ENCODE data around the gene CLMP.
A peak's percentile ranks its signal among the peaks of the same experiment; 100 is the strongest.

The CLMP gene

DNA sequence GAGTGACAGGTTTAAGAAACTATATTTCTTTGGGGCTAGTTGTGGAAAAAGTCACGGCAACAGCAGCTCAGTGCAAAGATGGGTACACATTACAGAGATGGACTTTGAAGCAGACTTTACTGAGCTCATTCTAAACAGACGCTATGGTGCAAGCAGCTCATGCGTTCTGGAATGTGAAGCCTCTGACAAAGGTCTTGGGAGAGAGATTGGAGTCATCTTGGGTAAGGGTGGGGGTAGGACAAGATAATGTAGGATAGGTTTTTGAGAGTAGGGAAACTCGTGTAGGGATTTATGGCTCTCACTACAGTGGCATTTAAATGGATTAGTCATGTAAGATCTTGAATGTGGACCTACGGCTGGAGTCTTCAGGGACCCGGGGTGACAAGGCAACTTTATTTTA is 36.2 kb upstream of the CLMP start:
- Histone ChIP-seq H3K36me3 (ENCODE audit: control insufficient read depth in 1 of 2, insufficient read depth in 2 of 2, low read length in 2 of 2) (no peaks in the 10 kb centered on the region), H3K9ac (ENCODE audit: low read length) (no peak overlapping the region), H3K27me3 (ENCODE audit: insufficient read depth, low read length) (no peaks in the 10 kb centered on the region), H3K9me3 (ENCODE audit: insufficient read depth, low read depth, low read length) (no peaks in the 10 kb centered on the region), H4K12ac (ENCODE audit: low read depth, low read length) (no peak overlapping the region), H3K14ac (ENCODE audit: low read length) (no peak overlapping the region), H2BK5ac (ENCODE audit: low read depth, low read length, poor library complexity) (no peak overlapping the region), H3K27ac (ENCODE audit: low read depth, low read length) (no peak overlapping the region), H2AFZ (ENCODE audit: insufficient read depth, low read length, poor library complexity) (no peak overlapping the region), H2BK120ac (ENCODE audit: insufficient read depth, low read length, poor library complexity) (no peak overlapping the region), H3K79me1 (ENCODE audit: low read length) (no peaks in the 10 kb centered on the region), H3K18ac (ENCODE audit: low read length) (no peak overlapping the region), H3K23ac (ENCODE audit: low read length) (no peak overlapping the region), H2AK5ac (ENCODE audit: low read length) (no peak overlapping the region), H4K8ac (ENCODE audit: low read depth, low read length) (no peak overlapping the region), H3K79me2 (ENCODE audit: control insufficient read depth, insufficient read depth, low read length, poor library complexity) (no peaks in the 10 kb centered on the region), H2BK12ac (ENCODE audit: low read length) (no peak overlapping the region), H3K4me3 (ENCODE audit: low read depth, low read length) (no peak overlapping the region), H3K4ac (ENCODE audit: low read depth, low read length) (no peak overlapping the region), H3K4me2 (ENCODE audit: low read length) (no peak overlapping the region), H4K91ac (ENCODE audit: low read depth, low read length) (no peak overlapping the region), H3K4me1 (ENCODE audit: control insufficient read depth in 1 of 2, insufficient read depth in 2 of 2, low read length in 2 of 2) (peaks cover 9 to 15% of the 10 kb centered on the region in 2 experiments)
- peak in 1 of 2 donors; percentile 48 for DNase-seq
- WGBS (ENCODE audit: extremely low coverage, insufficient coverage, insufficient read length) = no CpG with 5 or more reads among the region's 6 CpGs

DNA sequence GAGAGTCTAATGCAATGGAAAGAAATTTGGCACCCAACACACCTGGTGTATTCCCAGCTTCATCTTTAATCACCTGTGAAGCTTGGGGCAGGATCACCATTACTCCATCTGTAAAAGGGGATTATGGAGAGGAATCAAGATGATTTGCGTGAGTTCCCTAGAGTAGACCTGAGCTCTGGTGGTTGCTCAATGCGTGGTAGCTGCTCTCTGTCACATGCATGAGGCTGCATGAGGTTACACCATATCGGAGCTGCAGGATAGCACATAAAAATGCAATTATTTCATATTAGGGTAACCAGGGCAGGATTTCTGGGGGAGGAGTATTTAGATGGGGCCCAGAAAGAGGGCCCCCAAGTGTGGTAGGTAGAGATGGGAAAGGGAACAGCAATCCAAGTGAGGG is 35.3 kb upstream of the CLMP start:
- H3K14ac ChIP-seq (ENCODE audit: low read length) = no peak overlapping the region

DNA sequence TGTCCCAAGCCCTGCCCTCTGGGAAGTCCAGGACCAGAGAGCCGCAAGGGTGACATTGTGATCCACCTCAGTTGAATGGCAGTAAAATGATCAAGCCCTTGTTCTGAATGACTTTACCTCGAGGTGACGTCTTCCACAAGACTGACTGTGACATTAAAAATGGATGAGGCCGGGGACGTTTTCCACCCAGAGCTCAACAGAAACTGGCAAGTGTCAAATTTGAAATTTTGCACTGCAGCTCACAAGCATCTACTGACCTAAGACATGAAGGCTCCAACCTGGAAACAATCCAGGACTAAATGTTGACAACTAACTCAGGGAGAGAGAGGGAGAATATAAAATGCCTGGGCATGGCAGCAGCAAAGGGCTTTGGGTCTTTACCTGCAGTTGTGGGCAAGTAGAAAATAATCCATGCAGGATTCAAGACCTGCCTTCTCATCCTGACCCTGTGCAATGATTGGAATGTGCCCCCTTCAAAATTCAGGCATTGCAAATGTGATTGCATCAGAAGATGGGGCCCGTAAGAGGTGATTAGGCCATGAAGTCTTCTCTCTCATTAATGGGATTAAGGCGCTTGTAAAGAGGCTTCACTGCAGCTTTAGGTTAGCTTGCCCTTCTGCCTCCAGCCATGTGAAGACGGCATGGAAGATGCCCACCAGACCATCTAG is 33.6 kb upstream of the CLMP start:
- no peak overlapping the region for H3K4me2 ChIP-seq (ENCODE audit: low read length)
- H3K27me3 ChIP-seq (ENCODE audit: insufficient read depth, low read length) = no peaks in the 10 kb centered on the region
- peak overlapping the region; percentile 69 for H2BK12ac ChIP-seq (ENCODE audit: low read length)
- no peak overlapping the region for H3K4me3 ChIP-seq (ENCODE audit: low read depth, low read length)
- no peak overlapping the region for H2AFZ ChIP-seq (ENCODE audit: insufficient read depth, low read length, poor library complexity)
- no peaks in the 10 kb centered on the region for H3K9me3 ChIP-seq (ENCODE audit: insufficient read depth, low read depth, low read length)
- H4K8ac ChIP-seq (ENCODE audit: low read depth, low read length) = peak overlapping the region; percentile 29
- no CpG with 5 or more reads among the region's 8 CpGs for WGBS (ENCODE audit: extremely low coverage, insufficient coverage, insufficient read length)
- peak overlapping the region; percentile 88 for H2AK5ac ChIP-seq (ENCODE audit: low read length)
- no peak overlapping the region for H3K4ac ChIP-seq (ENCODE audit: low read depth, low read length)
- peak overlapping the region; percentile 68 for H2BK120ac ChIP-seq (ENCODE audit: insufficient read depth, low read length, poor library complexity)
- H3K79me1 ChIP-seq (ENCODE audit: low read length) = no peaks in the 10 kb centered on the region
- H3K79me2 ChIP-seq (ENCODE audit: control insufficient read depth, insufficient read depth, low read length, poor library complexity) = no peaks in the 10 kb centered on the region
- H3K23ac ChIP-seq (ENCODE audit: low read length) = no peak overlapping the region
- H4K91ac ChIP-seq (ENCODE audit: low read depth, low read length) = no peak overlapping the region
- H3K14ac ChIP-seq (ENCODE audit: low read length) = peak overlapping the region; percentile 5
- H3K4me1 ChIP-seq (ENCODE audit: control insufficient read depth in 1 of 2, insufficient read depth in 2 of 2, low read length in 2 of 2) = peaks cover 9 to 15% of the 10 kb centered on the region in 2 experiments
- peak overlapping the region; percentile 7 for H3K27ac ChIP-seq (ENCODE audit: low read depth, low read length)
- no peak overlapping the region for H4K12ac ChIP-seq (ENCODE audit: low read depth, low read length)
- no peaks in the 10 kb centered on the region for H3K36me3 ChIP-seq (ENCODE audit: control insufficient read depth in 1 of 2, insufficient read depth in 2 of 2, low read length in 2 of 2)
- no peak for DNase-seq
- H3K18ac ChIP-seq (ENCODE audit: low read length) = peak overlapping the region; percentile 56
- no peak overlapping the region for H3K9ac ChIP-seq (ENCODE audit: low read length)
- no peak overlapping the region for H2BK5ac ChIP-seq (ENCODE audit: low read depth, low read length, poor library complexity)

More for the DNA sequence above, 35.3 kb upstream of the CLMP start:
- Histone ChIP-seq H2AFZ (ENCODE audit: insufficient read depth, low read length, poor library complexity) (no peak overlapping the region), H4K91ac (ENCODE audit: low read depth, low read length) (no peak overlapping the region), H3K4me3 (ENCODE audit: low read depth, low read length) (no peak overlapping the region), H3K4me1 (ENCODE audit: control insufficient read depth in 1 of 2, insufficient read depth in 2 of 2, low read length in 2 of 2) (peaks cover 9 to 15% of the 10 kb centered on the region in 2 experiments), H2BK5ac (ENCODE audit: low read depth, low read length, poor library complexity) (no peak overlapping the region), H4K8ac (ENCODE audit: low read depth, low read length) (no peak overlapping the region), H3K27ac (ENCODE audit: low read depth, low read length) (no peak overlapping the region), H3K79me1 (ENCODE audit: low read length) (no peaks in the 10 kb centered on the region), H3K27me3 (ENCODE audit: insufficient read depth, low read length) (no peaks in the 10 kb centered on the region), H3K9ac (ENCODE audit: low read length) (no peak overlapping the region), H3K79me2 (ENCODE audit: control insufficient read depth, insufficient read depth, low read length, poor library complexity) (no peaks in the 10 kb centered on the region), H2BK120ac (ENCODE audit: insufficient read depth, low read length, poor library complexity) (no peak overlapping the region), H3K4ac (ENCODE audit: low read depth, low read length) (no peak overlapping the region), H2BK12ac (ENCODE audit: low read length) (no peak overlapping the region), H3K4me2 (ENCODE audit: low read length) (no peak overlapping the region), H3K36me3 (ENCODE audit: control insufficient read depth in 1 of 2, insufficient read depth in 2 of 2, low read length in 2 of 2) (no peaks in the 10 kb centered on the region), H2AK5ac (ENCODE audit: low read length) (no peak overlapping the region), H3K23ac (ENCODE audit: low read length) (no peak overlapping the region), H4K12ac (ENCODE audit: low read depth, low read length) (no peak overlapping the region), H3K9me3 (ENCODE audit: insufficient read depth, low read depth, low read length) (no peaks in the 10 kb centered on the region), H3K18ac (ENCODE audit: low read length) (no peak overlapping the region)
- no CpG with 5 or more reads among the region's 3 CpGs for WGBS (ENCODE audit: extremely low coverage, insufficient coverage, insufficient read length)
- DNase-seq = no peak

DNA sequence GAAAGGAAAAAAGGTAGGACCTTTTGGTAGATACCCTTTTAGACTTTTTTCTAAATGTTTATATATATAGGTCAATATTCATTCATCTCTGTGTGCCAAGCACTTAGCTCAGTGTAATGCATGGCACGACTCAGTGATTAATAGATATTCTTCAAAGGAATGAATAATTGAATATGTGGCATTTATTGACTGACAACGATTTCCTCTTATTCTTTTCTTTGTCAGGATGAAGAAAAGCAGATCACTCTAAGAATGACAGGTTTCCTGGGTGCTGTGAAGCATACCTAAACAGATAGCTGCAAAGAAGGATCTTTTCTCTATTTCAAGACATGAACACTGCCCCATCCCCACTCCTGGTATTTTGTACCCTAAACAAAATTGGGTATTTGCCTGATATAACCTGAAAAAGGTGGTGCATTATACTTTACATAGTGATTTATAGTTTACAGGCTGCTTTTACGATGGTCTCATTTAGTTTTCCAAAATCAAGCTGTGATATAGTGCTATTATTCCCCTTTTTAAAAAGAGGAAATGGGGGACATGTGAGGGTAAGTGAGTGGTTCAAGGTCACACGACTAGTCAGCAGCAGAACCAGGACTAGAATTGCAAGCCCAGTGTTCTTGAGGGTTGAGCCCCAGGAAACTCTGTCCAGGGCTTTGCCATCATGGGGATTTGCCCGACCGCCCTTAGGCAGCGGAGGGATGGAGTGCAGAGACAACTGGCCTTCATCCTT is 32.9 kb upstream of the CLMP start:
- DNase-seq = no peak
- Histone ChIP-seq H2AK5ac (ENCODE audit: low read length) (peak overlapping the region; percentile 88), H4K91ac (ENCODE audit: low read depth, low read length) (no peak overlapping the region), H2AFZ (ENCODE audit: insufficient read depth, low read length, poor library complexity) (no peak overlapping the region), H2BK120ac (ENCODE audit: insufficient read depth, low read length, poor library complexity) (peak overlapping the region; percentile 68), H2BK12ac (ENCODE audit: low read length) (peak overlapping the region; percentile 69), H3K79me2 (ENCODE audit: control insufficient read depth, insufficient read depth, low read length, poor library complexity) (no peaks in the 10 kb centered on the region), H3K4me2 (ENCODE audit: low read length) (no peak overlapping the region), H3K27ac (ENCODE audit: low read depth, low read length) (peak overlapping the region; percentile 8), H4K12ac (ENCODE audit: low read depth, low read length) (no peak overlapping the region), H3K36me3 (ENCODE audit: control insufficient read depth in 1 of 2, insufficient read depth in 2 of 2, low read length in 2 of 2) (no peaks in the 10 kb centered on the region), H3K4me3 (ENCODE audit: low read depth, low read length) (no peak overlapping the region), H3K14ac (ENCODE audit: low read length) (peak overlapping the region; percentile 5), H3K18ac (ENCODE audit: low read length) (peak overlapping the region; percentile 56), H3K79me1 (ENCODE audit: low read length) (no peaks in the 10 kb centered on the region), H3K27me3 (ENCODE audit: insufficient read depth, low read length) (no peaks in the 10 kb centered on the region), H3K23ac (ENCODE audit: low read length) (no peak overlapping the region), H2BK5ac (ENCODE audit: low read depth, low read length, poor library complexity) (no peak overlapping the region), H4K8ac (ENCODE audit: low read depth, low read length) (peak overlapping the region; percentile 29), H3K4me1 (ENCODE audit: control insufficient read depth in 1 of 2, insufficient read depth in 2 of 2, low read length in 2 of 2) (peaks cover 9 to 15% of the 10 kb centered on the region in 2 experiments), H3K9me3 (ENCODE audit: insufficient read depth, low read depth, low read length) (no peaks in the 10 kb centered on the region), H3K9ac (ENCODE audit: low read length) (no peak overlapping the region), H3K4ac (ENCODE audit: low read depth, low read length) (no peak overlapping the region)
- WGBS (ENCODE audit: extremely low coverage, insufficient coverage, insufficient read length) = no CpG with 5 or more reads among the region's 7 CpGs
